ENCODE results near the gene DCST2. TPM values are rescaled to one million over a fixed set of nuclear protein-coding genes. Genes with fewer than 3 reads are reported as not detected.

Gene DCST2
- total RNA-seq, 1 experiment from 2014 or later, result 0.61 TPM

DNA sequence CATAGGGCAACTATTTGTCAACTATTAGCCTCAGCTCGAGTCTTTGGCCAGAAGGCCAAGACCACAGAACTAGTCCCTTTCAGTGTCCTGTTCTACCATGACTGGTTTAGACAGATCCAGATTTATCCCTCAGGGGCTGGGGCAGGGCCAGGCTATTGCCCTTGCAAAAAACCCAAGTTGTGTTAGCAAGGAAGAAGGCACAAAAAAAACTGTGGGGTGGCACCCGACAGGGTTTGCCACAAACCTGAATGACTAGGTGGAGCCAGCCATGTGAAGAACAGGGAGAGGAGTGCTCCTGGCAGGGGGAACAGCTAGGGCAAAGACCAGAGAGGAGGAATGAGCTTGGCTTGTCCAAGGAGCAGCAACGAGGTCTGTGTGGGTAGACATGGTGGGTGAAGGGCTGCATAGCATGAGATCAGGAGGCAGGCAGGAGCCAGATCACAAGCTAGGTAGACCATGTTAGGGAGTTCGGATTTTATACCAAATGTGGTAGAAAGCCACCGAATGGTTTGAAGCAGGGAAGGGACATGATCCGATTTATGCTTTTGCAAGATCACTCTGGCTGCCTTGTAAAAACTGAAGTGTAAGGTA, 4.4 kb upstream of the DCST2 start:
- Mint-ChIP-seq H3K27me3 (ENCODE audit: insufficient read depth, unreplicated experiment) (peaks cover 4% of the 10 kb centered on the region), H3K4me1 (ENCODE audit: low read depth, unreplicated experiment) (peaks cover 10% of the 10 kb centered on the region), H3K36me3 (ENCODE audit: insufficient read depth, unreplicated experiment) (no peaks in the 10 kb centered on the region), H3K9me3 (ENCODE audit: unreplicated experiment) (no peaks in the 10 kb centered on the region), H3K27ac (ENCODE audit: unreplicated experiment) (no peak overlapping the region), H3K4me3 (ENCODE audit: unreplicated experiment) (no peak overlapping the region)
- CTCF ChIA-PET, result interaction anchor here (0.7 to 2.4 kb wide), 5 partner anchors 13 to 66 kb away, joined by 3 to 10 read pairs (median 5); partner anchors contain the start of gene ADAM15
- intact Hi-C loops (cut with micrococcal nuclease; ENCODE audit: unreplicated experiment), result no loop called here
- POLR2A ChIA-PET, result no interaction called here
- no peak overlapping the region for H3K4me3 ChIP-seq (ENCODE audit: low read depth, low read length)
- no peak for DNase-seq
- no TSS peak for BruUV-seq (replicated peaks)
- no peaks in the 10 kb centered on the region for H3K9me3 ChIP-seq
- TF ChIP-seq, protein P1, sequence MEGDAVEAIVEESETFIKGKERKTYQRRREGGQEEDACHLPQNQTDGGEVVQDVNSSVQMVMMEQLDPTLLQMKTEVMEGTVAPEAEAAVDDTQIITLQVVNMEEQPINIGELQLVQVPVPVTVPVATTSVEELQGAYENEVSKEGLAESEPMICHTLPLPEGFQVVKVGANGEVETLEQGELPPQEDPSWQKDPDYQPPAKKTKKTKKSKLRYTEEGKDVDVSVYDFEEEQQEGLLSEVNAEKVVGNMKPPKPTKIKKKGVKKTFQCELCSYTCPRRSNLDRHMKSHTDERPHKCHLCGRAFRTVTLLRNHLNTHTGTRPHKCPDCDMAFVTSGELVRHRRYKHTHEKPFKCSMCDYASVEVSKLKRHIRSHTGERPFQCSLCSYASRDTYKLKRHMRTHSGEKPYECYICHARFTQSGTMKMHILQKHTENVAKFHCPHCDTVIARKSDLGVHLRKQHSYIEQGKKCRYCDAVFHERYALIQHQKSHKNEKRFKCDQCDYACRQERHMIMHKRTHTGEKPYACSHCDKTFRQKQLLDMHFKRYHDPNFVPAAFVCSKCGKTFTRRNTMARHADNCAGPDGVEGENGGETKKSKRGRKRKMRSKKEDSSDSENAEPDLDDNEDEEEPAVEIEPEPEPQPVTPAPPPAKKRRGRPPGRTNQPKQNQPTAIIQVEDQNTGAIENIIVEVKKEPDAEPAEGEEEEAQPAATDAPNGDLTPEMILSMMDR (IDR thresholded peaks at IDR 0.05; ENCODE audit: insufficient read depth in 1 of 2, low read depth in 1 of 2, low read length in 1 of 2, severe bottlenecking in 1 of 2, unreplicated experiment in 1 of 2), result no peak
- H3K27me3 ChIP-seq (replicated peaks; ENCODE audit: control insufficient read depth, insufficient read depth, low read length), result no peaks in the 10 kb centered on the region
- H3K4me1 ChIP-seq, result no peaks in the 10 kb centered on the region
- H3K36me3 ChIP-seq (ENCODE audit: control insufficient read depth, insufficient read depth, low read length), result no peaks in the 10 kb centered on the region

- H3K4me3 ChIP-seq (ENCODE audit: low read depth, low read length), result no peak overlapping the region
- H3K27me3 ChIP-seq (replicated peaks; ENCODE audit: control insufficient read depth, insufficient read depth, low read length), result no peaks in the 10 kb centered on the region
- Mint-ChIP-seq H3K27ac (ENCODE audit: unreplicated experiment) (no peak overlapping the region), H3K4me3 (ENCODE audit: unreplicated experiment) (no peak overlapping the region), H3K4me1 (ENCODE audit: low read depth, unreplicated experiment) (peaks cover 10% of the 10 kb centered on the region), H3K36me3 (ENCODE audit: insufficient read depth, unreplicated experiment) (no peaks in the 10 kb centered on the region), H3K27me3 (ENCODE audit: insufficient read depth, unreplicated experiment) (peaks cover 4% of the 10 kb centered on the region), H3K9me3 (ENCODE audit: unreplicated experiment) (no peaks in the 10 kb centered on the region)
- intact Hi-C loops (cut with micrococcal nuclease; ENCODE audit: unreplicated experiment), result no loop called here
- no peaks in the 10 kb centered on the region for H3K4me1 ChIP-seq
- POLR2A ChIA-PET, result no interaction called here
- TF ChIP-seq, protein P1 (IDR thresholded peaks at IDR 0.05; ENCODE audit: insufficient read depth in 1 of 2, low read depth in 1 of 2, low read length in 1 of 2, severe bottlenecking in 1 of 2, unreplicated experiment in 1 of 2), result no peak
- no peaks in the 10 kb centered on the region for H3K9me3 ChIP-seq
- no peak for DNase-seq
- no peaks in the 10 kb centered on the region for H3K36me3 ChIP-seq (ENCODE audit: control insufficient read depth, insufficient read depth, low read length)
- BruUV-seq (replicated peaks), result no TSS peak
- CTCF ChIA-PET, result interaction anchor here (0.7 kb wide), 2 partner anchors 17 to 67 kb away, joined by 5 to 10 read pairs; no protein-coding TSS in a partner anchor
Observed at GRCh38 chr1:155037043-155037442, 3.5 kb upstream of the DCST2 start.

- H3K4me1 ChIP-seq, result no peaks in the 10 kb centered on the region
- POLR2A ChIA-PET, result no interaction called here
- H3K36me3 ChIP-seq (ENCODE audit: control insufficient read depth, insufficient read depth, low read length), result no peaks in the 10 kb centered on the region
- no peaks in the 10 kb centered on the region for H3K27me3 ChIP-seq (replicated peaks; ENCODE audit: control insufficient read depth, insufficient read depth, low read length)
- TF ChIP-seq, protein P1 (IDR thresholded peaks at IDR 0.05; ENCODE audit: insufficient read depth in 1 of 2, low read depth in 1 of 2, low read length in 1 of 2, severe bottlenecking in 1 of 2, unreplicated experiment in 1 of 2), result no peak
- CTCF ChIA-PET, result no interaction called here
- no TSS peak for BruUV-seq (replicated peaks)
- H3K9me3 Mint-ChIP-seq (ENCODE audit: unreplicated experiment), result no peaks in the 10 kb centered on the region
- peaks cover 10% of the 10 kb centered on the region for H3K4me1 Mint-ChIP-seq (ENCODE audit: low read depth, unreplicated experiment)
- no peak for DNase-seq
- H3K27ac Mint-ChIP-seq (ENCODE audit: unreplicated experiment), result no peak overlapping the region
- H3K36me3 Mint-ChIP-seq (ENCODE audit: insufficient read depth, unreplicated experiment), result no peaks in the 10 kb centered on the region
- intact Hi-C loops (cut with micrococcal nuclease; ENCODE audit: unreplicated experiment), result no loop called here
- H3K27me3 Mint-ChIP-seq (ENCODE audit: insufficient read depth, unreplicated experiment), result peaks cover 4% of the 10 kb centered on the region
- H3K9me3 ChIP-seq, result no peaks in the 10 kb centered on the region
- H3K4me3 ChIP-seq (ENCODE audit: low read depth, low read length), result no peak overlapping the region
- no peak overlapping the region for H3K4me3 Mint-ChIP-seq (ENCODE audit: unreplicated experiment)
Observed at GRCh38 chr1:155035936-155036335, 2.4 kb upstream of the DCST2 start.
